Activated CD4-positive, alpha-beta T cell treated with anti-CD3 and anti-CD28 coated beads for 4 hours (primary cell): ENCODE results near the gene BBOX1.
"Not testable (repeated sequence)": the region's sequence is repeated elsewhere in the genome, so short reads cannot be mapped to it uniquely, and the experiment has no call there.

Source experiments
- DNase-seq, 2 donors: peaks; one replicate each; pipeline ENCODE4 v3.0.0-alpha.2; 2020

Gene BBOX1

GRCh38 chr11:27040302-27041115, at the start of gene BBOX1:
BBOX1 (plus strand) TSS chr11:27040815; CDS start chr11:27055431, 14,616 bp downstream.
- DNase-seq = no peak

GRCh38 chr11:26992031-26992541, 48.5 kb upstream of the BBOX1 start:
- DNase-seq = no peak

- no peak for DNase-seq
These were observed 46.6 kb upstream of the BBOX1 start, which contains the start of gene FIBIN for GRCh38 chr11:26993965-26994457. FIBIN (plus strand) TSS chr11:26994112; CDS start chr11:26994527, 415 bp downstream.

- no peak for DNase-seq
These were observed 46.0 kb upstream of the BBOX1 start for GRCh38 chr11:26994631-26995095.

- no peak for DNase-seq
These were observed 44.7 kb upstream of the BBOX1 start for GRCh38 chr11:26995701-26996460.

GRCh38 chr11:26997378-26997777, 43.2 kb upstream of the BBOX1 start:
- DNase-seq = no peak

GRCh38 chr11:27001136-27001730, 39.4 kb upstream of the BBOX1 start:
- DNase-seq = not testable (repeated sequence)

GRCh38 chr11:27002431-27002830, 38.2 kb upstream of the BBOX1 start:
- no peak for DNase-seq

GRCh38 chr11:27002838-27003237, 37.8 kb upstream of the BBOX1 start:
- DNase-seq = no peak

- DNase-seq = no peak
These were observed 36.5 kb upstream of the BBOX1 start for GRCh38 chr11:27004103-27004502.

GRCh38 chr11:27008811-27009535, 31.6 kb upstream of the BBOX1 start:
- no peak for DNase-seq

GRCh38 chr11:27011560-27012233, 28.9 kb upstream of the BBOX1 start:
- no peak for DNase-seq

GRCh38 chr11:27012234-27012921, 28.2 kb upstream of the BBOX1 start:
- DNase-seq = no peak

- DNase-seq = no peak
These were observed 26.7 kb upstream of the BBOX1 start for GRCh38 chr11:27013781-27014361.

GRCh38 chr11:27018902-27019529, 21.6 kb upstream of the BBOX1 start:
- no peak for DNase-seq

- DNase-seq = no peak
These were observed 19.9 kb upstream of the BBOX1 start for GRCh38 chr11:27020751-27021150.

- DNase-seq = no peak
These were observed 17.9 kb upstream of the BBOX1 start for GRCh38 chr11:27022659-27023251.

GRCh38 chr11:27024865-27025264, 15.8 kb upstream of the BBOX1 start:
- DNase-seq = no peak

GRCh38 chr11:27025312-27025955, 15.2 kb upstream of the BBOX1 start:
- DNase-seq = no peak
